ENCODE measurements around the gene TGM6. TPM values are rescaled to one million over a fixed set of nuclear protein-coding genes. Genes with fewer than 3 reads are reported as not detected.

The TGM6 gene
- total RNA-seq, 1 donor from 2014 or later = not detected

- H3K27me3 Mint-ChIP-seq (ENCODE audit: low read depth) = peaks cover 1% of the 10 kb centered on the region
- no peaks in the 10 kb centered on the region for H3K36me3 Mint-ChIP-seq
- no peak for DNase-seq (ENCODE audit: low spot score in 2 of 2, unreplicated experiment in 2 of 2)
- TF ChIP-seq, protein P1, sequence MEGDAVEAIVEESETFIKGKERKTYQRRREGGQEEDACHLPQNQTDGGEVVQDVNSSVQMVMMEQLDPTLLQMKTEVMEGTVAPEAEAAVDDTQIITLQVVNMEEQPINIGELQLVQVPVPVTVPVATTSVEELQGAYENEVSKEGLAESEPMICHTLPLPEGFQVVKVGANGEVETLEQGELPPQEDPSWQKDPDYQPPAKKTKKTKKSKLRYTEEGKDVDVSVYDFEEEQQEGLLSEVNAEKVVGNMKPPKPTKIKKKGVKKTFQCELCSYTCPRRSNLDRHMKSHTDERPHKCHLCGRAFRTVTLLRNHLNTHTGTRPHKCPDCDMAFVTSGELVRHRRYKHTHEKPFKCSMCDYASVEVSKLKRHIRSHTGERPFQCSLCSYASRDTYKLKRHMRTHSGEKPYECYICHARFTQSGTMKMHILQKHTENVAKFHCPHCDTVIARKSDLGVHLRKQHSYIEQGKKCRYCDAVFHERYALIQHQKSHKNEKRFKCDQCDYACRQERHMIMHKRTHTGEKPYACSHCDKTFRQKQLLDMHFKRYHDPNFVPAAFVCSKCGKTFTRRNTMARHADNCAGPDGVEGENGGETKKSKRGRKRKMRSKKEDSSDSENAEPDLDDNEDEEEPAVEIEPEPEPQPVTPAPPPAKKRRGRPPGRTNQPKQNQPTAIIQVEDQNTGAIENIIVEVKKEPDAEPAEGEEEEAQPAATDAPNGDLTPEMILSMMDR (IDR thresholded peaks at IDR 0.05; ENCODE audit: unreplicated experiment) = no peak
- H3K4me3 Mint-ChIP-seq = no peak overlapping the region
- peaks cover 9% of the 10 kb centered on the region for H3K9me3 Mint-ChIP-seq
- H3K27ac Mint-ChIP-seq = no peak overlapping the region
- H3K4me1 Mint-ChIP-seq = no peaks in the 10 kb centered on the region
Observed at GRCh38 chr20:2385026-2385425, 4.3 kb downstream of the TGM6 start.

GRCh38 chr20:2385496-2385895, 4.8 kb downstream of the TGM6 start:
- H3K4me3 Mint-ChIP-seq = no peak overlapping the region
- H3K9me3 Mint-ChIP-seq = peaks cover 9% of the 10 kb centered on the region
- H3K27me3 Mint-ChIP-seq (ENCODE audit: low read depth) = peaks cover 1% of the 10 kb centered on the region
- TF ChIP-seq, protein P1 (IDR thresholded peaks at IDR 0.05; ENCODE audit: unreplicated experiment) = no peak
- DNase-seq (ENCODE audit: low spot score in 2 of 2, unreplicated experiment in 2 of 2) = no peak
- H3K4me1 Mint-ChIP-seq = no peaks in the 10 kb centered on the region
- no peaks in the 10 kb centered on the region for H3K36me3 Mint-ChIP-seq
- H3K27ac Mint-ChIP-seq = no peak overlapping the region

DNA sequence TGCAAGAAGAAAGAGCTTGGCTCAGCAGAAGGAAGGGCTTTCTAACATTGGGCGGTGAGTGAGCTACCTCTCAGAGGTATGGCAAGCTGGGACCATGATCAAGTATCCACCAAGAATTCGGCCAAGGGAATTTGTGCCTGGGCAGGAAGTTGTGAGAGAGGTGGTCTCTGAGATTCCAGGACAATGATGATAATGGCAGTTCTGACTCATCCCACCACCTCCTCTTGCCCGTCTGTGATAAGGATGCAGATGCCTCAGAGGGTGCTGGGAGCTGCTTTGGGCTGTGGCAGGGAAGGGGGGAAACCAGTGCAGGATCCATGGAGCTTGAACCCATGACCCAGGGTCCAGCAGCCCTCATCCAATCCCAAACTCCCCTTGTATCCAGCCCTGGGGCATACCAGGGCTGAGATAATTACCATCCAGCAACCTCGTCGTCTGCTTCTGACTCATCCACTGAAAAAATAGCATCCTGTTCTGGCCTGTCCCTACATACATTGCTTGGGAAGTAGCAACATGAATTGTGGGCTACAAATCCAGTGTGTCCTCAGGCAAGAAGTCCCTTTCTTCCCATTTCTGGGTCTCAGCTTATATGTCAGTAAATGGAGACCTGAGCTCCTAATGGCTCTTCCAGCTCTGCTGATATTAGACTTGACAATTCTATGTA, 5.9 kb downstream of the TGM6 start:
- Mint-ChIP-seq H3K4me3 (no peak overlapping the region), H3K4me1 (no peaks in the 10 kb centered on the region)
- no peak for DNase-seq (ENCODE audit: low spot score in 2 of 2, unreplicated experiment in 2 of 2)

GRCh38 chr20:2387180-2387577, 6.5 kb downstream of the TGM6 start:
- H3K4me1 Mint-ChIP-seq = no peaks in the 10 kb centered on the region

More for the DNA sequence above, 5.9 kb downstream of the TGM6 start:
- TF ChIP-seq, protein P1 (IDR thresholded peaks at IDR 0.05; ENCODE audit: unreplicated experiment) = no peak
- Mint-ChIP-seq H3K27me3 (ENCODE audit: low read depth) (peaks cover 4% of the 10 kb centered on the region), H3K27ac (no peak overlapping the region), H3K36me3 (no peaks in the 10 kb centered on the region), H3K9me3 (peaks cover 9% of the 10 kb centered on the region)

GRCh38 chr20:2387580-2387979, 6.9 kb downstream of the TGM6 start:
- Mint-ChIP-seq H3K27me3 (ENCODE audit: low read depth) (peaks cover 4% of the 10 kb centered on the region), H3K9me3 (peaks cover 9% of the 10 kb centered on the region), H3K4me3 (no peak overlapping the region), H3K4me1 (no peaks in the 10 kb centered on the region), H3K36me3 (no peaks in the 10 kb centered on the region), H3K27ac (no peak overlapping the region)
- no peak for DNase-seq (ENCODE audit: low spot score in 2 of 2, unreplicated experiment in 2 of 2)
- TF ChIP-seq, protein P1 (IDR thresholded peaks at IDR 0.05; ENCODE audit: unreplicated experiment) = no peak

More at GRCh38 chr20:2387180-2387577, 6.5 kb downstream of the TGM6 start:
- Mint-ChIP-seq H3K9me3 (peaks cover 9% of the 10 kb centered on the region), H3K27ac (no peak overlapping the region), H3K27me3 (ENCODE audit: low read depth) (peaks cover 4% of the 10 kb centered on the region), H3K4me3 (no peak overlapping the region), H3K36me3 (no peaks in the 10 kb centered on the region)
- DNase-seq (ENCODE audit: low spot score in 2 of 2, unreplicated experiment in 2 of 2) = no peak
- TF ChIP-seq, protein P1 (IDR thresholded peaks at IDR 0.05; ENCODE audit: unreplicated experiment) = peak; percentile 54

All from mesothelial cell of epicardium (in vitro differentiated cells).